KOPT-K1 (cell line): ENCODE results near the gene ELFN1.

Experiments
- H3K27ac ChIP-seq: fragments of 200-600 bp; sonication (generic); 2 replicates; pipeline ENCODE4 v1.5.1; 2016; ENCODE audit warnings: antibody characterized with exemption, mild to moderate bottlenecking, low read depth, low read length; ENCODE audit not compliant: poor library complexity, severe bottlenecking
- H3K36me3 ChIP-seq: fragments of 200-600 bp; sonication (generic); 2 replicates; pipeline ENCODE4 v1.5.1; 2017; ENCODE audit warnings: antibody characterized with exemption, mild to moderate bottlenecking, low read length, moderate library complexity; ENCODE audit not compliant: insufficient read depth
- H3K9me3 ChIP-seq: fragments of 200-600 bp; sonication (generic); 2 replicates; pipeline ENCODE4 v1.5.1; 2017; ENCODE audit warnings: antibody characterized with exemption, low read length, mild to moderate bottlenecking; ENCODE audit not compliant: insufficient read depth, poor library complexity, severe bottlenecking

ELFN1 gene

DNA sequence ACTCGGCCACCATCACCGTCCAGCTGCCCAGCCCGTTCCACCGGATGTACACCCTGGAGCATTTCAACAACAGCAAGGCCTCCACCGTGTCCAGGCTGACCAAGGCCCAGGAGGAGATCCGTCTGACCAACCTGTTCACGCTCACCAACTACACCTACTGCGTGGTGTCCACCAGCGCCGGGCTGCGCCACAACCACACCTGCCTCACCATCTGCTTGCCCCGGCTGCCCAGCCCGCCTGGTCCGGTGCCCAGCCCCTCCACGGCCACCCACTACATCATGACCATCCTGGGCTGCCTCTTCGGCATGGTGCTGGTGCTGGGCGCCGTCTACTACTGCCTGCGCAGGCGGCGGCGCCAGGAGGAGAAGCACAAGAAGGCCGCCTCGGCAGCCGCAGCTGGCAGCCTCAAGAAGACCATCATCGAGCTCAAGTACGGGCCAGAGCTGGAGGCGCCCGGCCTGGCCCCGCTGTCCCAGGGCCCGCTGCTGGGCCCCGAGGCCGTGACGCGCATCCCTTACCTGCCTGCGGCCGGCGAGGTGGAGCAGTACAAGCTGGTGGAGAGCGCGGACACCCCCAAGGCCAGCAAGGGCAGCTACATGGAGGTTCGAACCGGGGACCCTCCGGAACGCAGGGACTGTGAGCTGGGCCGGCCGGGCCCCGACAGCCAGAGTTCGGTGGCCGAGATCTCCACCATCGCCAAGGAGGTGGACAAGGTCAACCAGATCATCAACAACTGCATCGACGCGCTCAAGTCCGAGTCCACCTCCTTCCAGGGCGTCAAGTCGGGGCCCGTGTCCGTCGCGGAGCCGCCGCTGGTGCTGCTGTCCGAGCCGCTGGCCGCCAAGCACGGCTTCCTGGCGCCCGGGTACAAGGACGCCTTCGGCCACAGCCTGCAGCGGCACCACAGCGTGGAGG lies 75.8 kb downstream of the ELFN1 start:
- Histone ChIP-seq H3K27ac (no peak overlapping the region), H3K36me3 (no peaks in the 10 kb centered on the region), H3K9me3 (no peaks in the 10 kb centered on the region)

DNA sequence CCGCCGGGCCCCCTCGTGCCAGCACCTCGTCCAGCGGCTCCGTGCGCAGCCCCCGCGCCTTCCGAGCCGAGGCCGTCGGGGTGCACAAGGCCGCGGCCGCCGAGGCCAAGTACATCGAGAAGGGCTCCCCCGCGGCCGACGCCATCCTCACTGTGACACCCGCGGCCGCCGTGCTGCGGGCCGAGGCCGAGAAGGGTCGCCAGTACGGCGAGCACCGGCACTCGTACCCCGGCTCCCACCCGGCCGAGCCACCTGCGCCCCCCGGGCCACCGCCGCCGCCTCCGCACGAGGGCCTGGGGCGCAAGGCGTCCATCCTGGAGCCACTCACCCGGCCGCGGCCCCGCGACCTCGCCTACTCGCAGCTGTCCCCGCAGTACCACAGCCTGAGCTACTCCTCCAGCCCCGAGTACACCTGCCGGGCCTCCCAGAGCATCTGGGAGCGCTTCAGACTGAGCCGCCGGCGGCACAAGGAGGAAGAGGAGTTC lies 76.5 kb downstream of the ELFN1 start:
- no peaks in the 10 kb centered on the region for H3K36me3 ChIP-seq
- no peaks in the 10 kb centered on the region for H3K9me3 ChIP-seq
- H3K27ac ChIP-seq, result no peak overlapping the region

DNA sequence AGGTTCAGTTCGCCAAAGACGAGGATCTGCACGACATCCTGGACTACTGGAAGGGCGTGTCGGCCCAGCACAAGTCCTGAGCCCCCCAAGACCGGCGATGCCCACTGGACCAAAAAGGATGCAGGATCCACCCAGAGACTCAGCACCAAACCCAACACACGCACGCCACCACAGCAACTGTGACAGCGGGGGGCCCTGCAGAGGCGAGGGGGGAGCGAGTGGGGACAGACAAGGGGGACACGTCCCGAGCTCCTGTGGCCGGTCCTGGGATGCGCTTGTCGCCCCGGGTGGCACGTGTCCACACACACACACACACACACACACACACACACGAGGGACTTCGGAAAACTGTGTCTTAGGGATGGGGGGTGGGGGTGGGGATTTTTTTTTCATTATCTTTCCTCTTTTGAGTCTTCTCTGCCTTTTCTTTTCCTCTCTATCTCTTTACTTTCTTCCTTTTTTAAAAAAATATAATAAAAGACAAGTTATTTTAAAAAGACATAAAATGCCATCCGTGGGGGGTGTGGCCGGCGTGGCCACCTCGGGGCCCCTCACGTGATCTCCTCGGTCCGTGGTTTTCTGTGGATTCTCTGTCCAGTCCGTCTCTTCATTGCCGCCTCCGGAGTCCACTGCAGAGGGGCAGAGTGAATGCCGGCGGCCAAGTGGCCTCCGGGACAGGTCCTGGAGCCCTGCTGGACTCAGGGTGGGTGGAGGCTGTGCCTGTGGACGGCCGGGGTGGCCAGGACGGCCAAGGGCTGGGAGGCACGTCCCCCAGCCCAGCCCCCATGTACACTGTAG lies 77.1 kb downstream of the ELFN1 start:
- H3K9me3 ChIP-seq, result no peaks in the 10 kb centered on the region
- no peak overlapping the region for H3K27ac ChIP-seq
- H3K36me3 ChIP-seq, result no peaks in the 10 kb centered on the region

DNA sequence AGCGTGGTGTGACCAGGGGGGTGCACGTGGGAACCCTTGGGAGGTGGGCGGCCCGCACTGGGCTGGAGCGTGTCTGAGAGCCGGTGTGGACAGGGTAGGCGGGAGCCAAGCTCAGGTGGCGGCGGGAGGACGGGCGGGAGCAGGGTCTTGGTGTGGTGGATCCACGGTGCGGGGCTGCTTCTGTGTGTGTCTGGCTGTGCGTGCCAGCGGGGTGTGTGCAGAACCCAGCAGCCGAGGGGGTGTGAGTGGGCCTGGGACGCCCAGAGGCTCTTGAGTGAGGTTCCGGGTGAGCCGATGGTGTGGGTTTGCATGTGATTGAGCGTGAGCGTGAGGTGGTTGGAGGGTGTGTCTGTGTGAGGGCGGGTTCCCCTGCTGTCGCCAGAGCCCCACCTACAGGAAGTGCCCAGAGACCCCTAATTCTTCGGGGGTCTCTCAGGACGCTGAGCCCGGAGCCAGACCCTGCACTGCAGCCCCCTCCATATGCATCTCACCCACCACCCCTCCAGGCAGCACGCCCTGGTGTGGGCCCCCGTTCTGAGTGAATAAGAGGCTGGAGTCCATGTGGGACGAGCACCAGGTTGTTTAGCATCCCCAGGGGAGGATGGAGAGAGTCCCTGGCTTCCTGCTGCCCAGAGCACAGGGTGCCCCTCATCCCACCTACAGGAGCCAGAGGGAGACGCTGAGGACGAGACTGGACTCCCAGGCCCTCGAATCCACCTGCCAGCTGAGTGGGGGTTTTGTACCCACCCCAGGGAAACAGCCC lies 78.2 kb downstream of the ELFN1 start:
- Histone ChIP-seq H3K36me3 (no peaks in the 10 kb centered on the region), H3K9me3 (no peaks in the 10 kb centered on the region), H3K27ac (no peak overlapping the region)

DNA sequence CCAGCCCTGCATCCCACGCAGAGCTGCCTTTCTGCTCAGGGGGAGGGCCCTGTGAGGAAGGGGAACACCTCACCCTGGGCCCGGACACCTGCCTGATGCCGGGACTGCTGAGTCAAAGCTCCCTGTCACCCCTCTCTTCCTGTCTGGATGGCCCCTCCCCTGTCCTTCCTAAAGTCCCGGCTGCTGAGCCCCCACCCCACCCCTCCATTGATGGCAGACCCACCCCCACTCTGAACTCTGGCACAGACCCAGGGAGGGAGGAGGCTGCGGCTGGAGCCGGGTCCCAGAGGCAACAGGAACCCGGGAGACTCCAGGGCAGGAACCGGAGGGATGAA lies 78.7 kb downstream of the ELFN1 start:
- Histone ChIP-seq H3K36me3 (no peaks in the 10 kb centered on the region), H3K9me3 (no peaks in the 10 kb centered on the region), H3K27ac (no peak overlapping the region)

DNA sequence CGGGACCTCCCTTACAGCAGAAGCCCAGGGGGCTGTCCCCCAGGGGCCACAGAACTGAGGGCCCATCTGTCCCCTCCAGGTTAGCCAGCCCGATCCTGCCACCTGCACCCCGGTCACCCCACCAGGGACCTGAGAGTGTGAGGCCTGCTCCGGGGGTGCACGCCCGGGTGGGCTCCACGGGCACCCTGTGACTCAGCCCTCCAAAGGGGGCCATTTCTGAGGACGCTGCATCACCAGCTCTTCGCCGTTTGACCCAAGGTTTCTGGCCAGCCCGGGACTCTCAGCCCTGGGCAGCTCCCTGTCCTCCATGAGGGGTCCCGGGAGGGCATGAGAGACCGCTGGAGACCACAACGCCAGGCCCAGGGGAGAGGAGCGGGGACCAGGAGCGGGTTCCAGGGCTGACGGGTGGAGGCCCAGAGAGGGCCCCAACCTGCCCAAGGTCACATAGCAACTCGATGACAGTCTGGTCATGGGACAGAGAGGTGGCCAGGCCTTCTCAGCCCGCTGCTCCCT lies 79.3 kb downstream of the ELFN1 start:
- no peak overlapping the region for H3K27ac ChIP-seq
- no peaks in the 10 kb centered on the region for H3K9me3 ChIP-seq
- H3K36me3 ChIP-seq, result no peaks in the 10 kb centered on the region

DNA sequence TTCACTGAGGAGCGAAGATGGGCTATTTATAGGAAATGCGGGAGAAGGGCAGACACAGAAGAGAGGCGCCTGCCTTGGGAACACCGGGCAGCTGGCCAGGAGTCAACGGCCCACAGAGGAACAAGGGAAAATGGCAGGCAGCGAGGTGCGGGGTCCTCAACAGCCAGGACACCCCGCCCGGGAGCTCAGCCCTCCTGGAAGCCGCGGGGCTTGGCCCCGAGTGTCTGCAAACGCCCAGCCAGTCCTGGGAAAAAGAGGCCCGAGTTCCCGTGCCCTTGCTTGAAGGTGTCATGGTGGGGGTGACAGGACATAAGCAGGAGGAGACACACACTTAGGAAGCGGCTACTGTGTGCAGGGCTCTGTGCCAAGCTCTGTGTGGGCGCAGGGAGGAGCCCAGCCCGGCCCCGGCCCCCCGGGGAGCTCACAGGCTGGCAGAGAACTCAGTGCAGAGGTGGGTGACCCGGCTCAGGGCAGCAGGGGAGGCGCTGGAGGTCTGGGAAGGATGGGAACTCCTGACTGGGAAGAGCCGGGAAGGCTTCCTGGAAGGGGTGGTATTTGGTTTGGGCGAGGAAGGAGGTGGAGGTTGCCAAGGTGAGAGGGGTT lies 79.9 kb downstream of the ELFN1 start:
- H3K9me3 ChIP-seq, result no peaks in the 10 kb centered on the region
- no peaks in the 10 kb centered on the region for H3K36me3 ChIP-seq
- H3K27ac ChIP-seq, result no peak overlapping the region

DNA sequence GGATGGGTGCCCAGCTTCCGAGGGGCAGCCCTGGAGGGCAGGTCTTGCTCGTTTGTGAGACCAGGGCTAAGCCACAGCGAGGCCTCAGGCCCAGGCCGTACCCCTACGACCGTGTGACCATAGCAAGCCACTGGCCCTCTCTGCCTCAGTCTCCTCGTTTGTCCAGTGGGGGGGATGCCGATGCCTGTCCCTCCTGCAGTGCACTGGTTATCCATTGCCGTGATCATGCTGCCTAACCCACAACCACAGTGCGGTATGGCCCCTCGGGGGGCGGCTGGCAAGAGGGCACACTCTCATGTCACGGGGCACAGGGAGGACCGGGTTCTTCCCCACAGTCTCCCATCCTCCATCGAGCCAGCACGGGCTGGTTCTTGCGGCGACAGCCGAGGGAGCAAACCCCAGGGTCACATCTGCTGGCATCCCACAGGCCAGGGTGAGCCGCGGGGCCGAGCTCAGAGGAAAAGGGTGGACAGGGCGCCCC lies 80.5 kb downstream of the ELFN1 start:
- Histone ChIP-seq H3K36me3 (no peaks in the 10 kb centered on the region), H3K9me3 (no peaks in the 10 kb centered on the region), H3K27ac (no peak overlapping the region)

DNA sequence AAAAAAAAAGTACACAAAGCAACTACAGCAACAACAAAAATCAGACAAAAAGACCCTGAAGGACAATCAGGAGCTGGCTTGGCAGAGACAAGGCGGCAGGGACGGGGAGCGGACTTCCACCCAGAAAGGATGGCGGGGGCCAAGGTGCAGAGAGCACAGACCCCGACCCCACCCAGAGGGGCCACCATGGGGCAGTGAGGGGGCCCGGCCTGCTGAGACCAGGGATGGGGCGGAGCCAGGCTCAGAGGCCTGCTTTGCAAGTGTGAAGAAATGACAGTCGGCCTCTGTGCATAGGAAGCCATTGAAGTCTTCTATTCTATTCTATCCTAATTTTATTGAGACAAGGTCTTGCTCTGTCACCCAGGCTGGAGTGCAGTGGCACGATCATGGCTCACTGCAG lies 82.0 kb downstream of the ELFN1 start:
- H3K9me3 ChIP-seq, result no peaks in the 10 kb centered on the region
- H3K36me3 ChIP-seq, result no peaks in the 10 kb centered on the region
- no peak overlapping the region for H3K27ac ChIP-seq

DNA sequence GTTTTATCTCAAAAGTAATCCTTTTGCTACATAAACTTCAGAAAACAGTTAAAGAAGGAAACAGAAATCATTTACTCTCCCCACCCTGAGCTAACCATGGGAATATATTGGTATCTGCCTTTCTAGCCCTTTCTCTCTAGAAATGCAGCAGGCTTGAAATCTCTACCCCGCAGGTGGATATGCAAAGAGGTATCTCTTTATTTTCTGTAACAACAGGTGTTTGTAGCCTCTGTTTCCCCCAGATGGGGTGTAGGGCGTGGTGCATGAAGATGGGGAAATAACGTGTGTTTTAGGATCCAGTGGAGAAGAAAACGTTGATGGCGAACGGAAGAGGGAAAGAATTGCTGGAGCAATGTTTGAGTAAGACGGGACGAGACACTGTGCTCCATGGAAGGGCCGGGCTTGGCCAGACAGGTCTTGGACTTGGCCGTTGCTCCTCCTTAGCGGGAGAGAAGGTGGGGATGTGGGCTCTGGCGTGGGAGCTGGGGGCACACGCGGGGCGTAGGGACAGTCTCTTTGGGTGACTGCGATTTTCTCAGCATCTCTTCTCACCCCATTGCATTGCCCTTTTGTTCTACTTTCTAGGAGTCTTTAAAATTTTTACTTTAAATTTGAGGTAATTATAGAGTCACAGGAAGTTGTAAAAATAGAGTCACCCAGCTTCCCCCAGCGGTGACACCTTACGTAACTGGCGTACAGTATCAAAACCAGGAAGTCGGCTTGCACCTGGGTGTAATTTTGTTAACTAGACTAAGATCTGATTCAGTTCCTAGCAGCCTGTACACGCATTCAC lies 82.9 kb downstream of the ELFN1 start:
- Histone ChIP-seq H3K27ac (no peak overlapping the region), H3K36me3 (no peaks in the 10 kb centered on the region), H3K9me3 (no peaks in the 10 kb centered on the region)

DNA sequence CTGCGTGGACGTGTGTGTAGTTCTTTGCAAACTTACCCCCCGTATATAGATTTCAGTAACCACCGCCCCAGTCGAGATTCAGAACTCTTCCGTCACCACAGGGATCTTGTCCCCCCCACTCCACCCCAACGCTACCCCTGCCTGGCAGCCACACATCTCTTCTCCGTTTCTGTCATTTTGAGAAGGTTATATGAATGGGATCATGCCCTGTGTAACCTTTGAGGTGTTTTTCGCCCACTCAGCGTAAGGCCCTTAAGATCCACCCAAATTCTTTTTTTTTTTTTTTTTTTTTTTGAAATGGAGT lies 83.4 kb downstream of the ELFN1 start:
- Histone ChIP-seq H3K27ac (no peak overlapping the region), H3K9me3 (no peaks in the 10 kb centered on the region), H3K36me3 (no peaks in the 10 kb centered on the region)

DNA sequence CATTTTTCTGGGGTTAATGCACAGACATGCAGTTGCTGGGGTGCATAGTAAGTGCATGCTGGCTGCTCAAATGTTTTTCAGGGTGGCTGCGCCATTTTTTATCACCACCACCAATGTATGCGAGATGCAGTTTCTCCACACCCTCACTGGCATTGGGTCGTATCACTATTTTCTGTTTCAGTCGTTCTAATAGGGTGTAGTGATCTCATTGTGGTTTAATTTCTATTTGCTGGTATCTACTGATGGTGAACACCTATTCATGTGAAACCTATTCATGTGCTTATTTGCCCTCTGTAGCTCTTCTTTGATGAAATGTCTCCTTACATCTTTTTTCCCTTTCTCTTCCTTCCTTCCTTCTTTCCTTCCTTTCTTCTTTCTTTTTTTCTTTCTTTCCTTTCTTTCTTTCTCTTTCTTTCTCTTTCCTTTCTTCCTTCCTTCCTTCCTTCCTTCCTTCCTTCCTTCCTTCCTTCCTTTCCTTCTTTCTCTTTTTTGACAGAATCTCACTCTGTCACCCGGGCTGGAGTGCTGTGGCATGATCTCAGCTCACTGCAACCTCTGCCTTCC lies 84.3 kb downstream of the ELFN1 start:
- Histone ChIP-seq H3K36me3 (no peaks in the 10 kb centered on the region), H3K9me3 (no peaks in the 10 kb centered on the region), H3K27ac (no peak overlapping the region)

DNA sequence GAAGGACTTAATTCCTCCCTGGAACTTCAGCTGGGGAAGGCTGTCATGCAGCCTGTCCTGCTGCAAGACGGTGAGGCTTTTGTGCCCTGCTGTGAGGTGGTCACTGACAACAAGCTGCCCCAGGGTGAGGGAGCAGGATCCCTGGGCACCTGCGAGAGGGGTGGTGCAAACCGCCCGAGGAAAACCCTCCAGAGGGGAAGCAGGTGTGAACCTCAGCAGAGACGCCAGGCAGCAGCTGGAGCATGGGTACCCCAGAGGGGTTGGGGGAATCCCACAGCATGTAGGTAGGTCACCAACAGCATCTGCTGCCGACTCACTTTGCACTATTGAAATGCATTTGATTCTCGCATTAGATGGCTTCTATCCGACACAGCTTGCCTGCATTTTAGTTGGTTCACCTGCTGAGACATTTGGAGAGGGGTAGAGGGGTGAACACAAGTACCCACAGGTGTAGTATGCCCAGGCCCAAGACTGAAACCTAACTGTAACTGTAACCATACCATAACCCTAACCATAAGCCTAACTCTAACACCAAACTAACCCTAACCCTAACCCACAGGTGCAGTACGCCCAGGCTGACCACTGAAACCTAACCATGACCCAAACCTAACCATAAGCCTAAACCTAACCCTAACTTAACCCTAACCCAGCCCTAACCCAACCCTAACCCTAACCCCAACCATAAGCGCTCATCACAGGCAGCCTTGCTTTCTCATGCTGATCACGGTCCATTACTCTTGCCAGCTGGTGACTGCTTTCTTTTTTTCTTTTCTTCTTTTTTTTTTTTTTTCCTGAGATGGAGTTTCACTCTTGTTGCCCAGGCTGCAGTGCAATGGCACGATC lies 85.9 kb downstream of the ELFN1 start:
- H3K27ac ChIP-seq, result no peak overlapping the region
- H3K36me3 ChIP-seq, result no peaks in the 10 kb centered on the region
- no peaks in the 10 kb centered on the region for H3K9me3 ChIP-seq
